Measurements from ENCODE around the gene RELL1. TPM values are rescaled to one million over a fixed set of nuclear protein-coding genes. Genes with fewer than 3 reads are reported as not detected.
"Not testable (repeated sequence)": the region's sequence is repeated elsewhere in the genome, so short reads cannot be mapped to it uniquely, and the experiment has no call there.

The RELL1 gene
- total RNA-seq, 1 experiment from 2014 or later, result 19.1 TPM

- no peaks in the 10 kb centered on the region for H3K36me3 ChIP-seq (replicated peaks; ENCODE audit: control insufficient read depth, insufficient read depth, low read length)
Observed at GRCh38 chr4:37684154-37684553, 2.0 kb downstream of the RELL1 start.

GRCh38 chr4:37682701-37683401 lies 3.3 kb downstream of the RELL1 start:
- Histone ChIP-seq H3K27me3 (ENCODE audit: control insufficient read depth, insufficient read depth, low read length) (peaks cover 2% of the 10 kb centered on the region; the same call in 1 of the 2 replicates), H3K36me3 (replicated peaks; ENCODE audit: control insufficient read depth, insufficient read depth, low read length) (no peaks in the 10 kb centered on the region), H3K4me3 (ENCODE audit: insufficient read depth, low read depth, low read length) (no peak overlapping the region)
- DNase-seq, result no peak

More at GRCh38 chr4:37684154-37684553, 2.0 kb downstream of the RELL1 start:
- Histone ChIP-seq H3K27me3 (ENCODE audit: control insufficient read depth, insufficient read depth, low read length) (peaks cover 2% of the 10 kb centered on the region; the same call in 1 of the 2 replicates), H3K4me3 (ENCODE audit: insufficient read depth, low read depth, low read length) (no peak overlapping the region)
- DNase-seq, result no peak

DNA sequence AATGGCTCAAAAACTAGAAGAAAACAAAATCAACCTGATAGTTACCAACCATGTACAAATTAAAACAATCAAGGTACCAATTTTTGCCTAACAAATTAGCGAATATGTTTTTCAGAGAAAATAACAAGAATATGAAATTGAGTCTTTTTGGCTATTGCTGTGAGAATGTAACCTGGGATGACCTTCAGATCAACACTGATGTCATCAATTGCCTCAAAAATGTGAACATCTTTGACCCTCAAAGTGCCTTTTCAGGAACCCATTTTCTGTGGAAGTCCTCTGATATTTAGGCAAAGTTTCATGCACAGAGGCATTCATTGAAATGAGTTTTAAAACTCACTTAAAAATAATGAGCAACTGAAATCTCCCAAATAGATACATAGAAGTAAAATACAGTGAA lies 6.1 kb downstream of the RELL1 start:
- DNase-seq, result no peak
- H3K36me3 ChIP-seq (replicated peaks; ENCODE audit: control insufficient read depth, insufficient read depth, low read length), result no peaks in the 10 kb centered on the region
- no peak overlapping the region for H3K4me3 ChIP-seq (ENCODE audit: insufficient read depth, low read depth, low read length)
- H3K27me3 ChIP-seq (ENCODE audit: control insufficient read depth, insufficient read depth, low read length), result peaks cover 2% of the 10 kb centered on the region; the same call in 1 of the 2 replicates

- no peak for DNase-seq
- Histone ChIP-seq H3K36me3 (replicated peaks; ENCODE audit: control insufficient read depth, insufficient read depth, low read length) (no peaks in the 10 kb centered on the region), H3K4me3 (ENCODE audit: insufficient read depth, low read depth, low read length) (no peak overlapping the region), H3K27me3 (ENCODE audit: control insufficient read depth, insufficient read depth, low read length) (no peaks in the 10 kb centered on the region)
Observed at GRCh38 chr4:37679301-37679700, 6.9 kb downstream of the RELL1 start.

GRCh38 chr4:37678624-37679023 lies 7.6 kb downstream of the RELL1 start:
- Histone ChIP-seq H3K4me3 (ENCODE audit: insufficient read depth, low read depth, low read length) (no peak overlapping the region), H3K27me3 (ENCODE audit: control insufficient read depth, insufficient read depth, low read length) (no peaks in the 10 kb centered on the region), H3K36me3 (replicated peaks; ENCODE audit: control insufficient read depth, insufficient read depth, low read length) (no peaks in the 10 kb centered on the region)
- DNase-seq, result no peak

DNA sequence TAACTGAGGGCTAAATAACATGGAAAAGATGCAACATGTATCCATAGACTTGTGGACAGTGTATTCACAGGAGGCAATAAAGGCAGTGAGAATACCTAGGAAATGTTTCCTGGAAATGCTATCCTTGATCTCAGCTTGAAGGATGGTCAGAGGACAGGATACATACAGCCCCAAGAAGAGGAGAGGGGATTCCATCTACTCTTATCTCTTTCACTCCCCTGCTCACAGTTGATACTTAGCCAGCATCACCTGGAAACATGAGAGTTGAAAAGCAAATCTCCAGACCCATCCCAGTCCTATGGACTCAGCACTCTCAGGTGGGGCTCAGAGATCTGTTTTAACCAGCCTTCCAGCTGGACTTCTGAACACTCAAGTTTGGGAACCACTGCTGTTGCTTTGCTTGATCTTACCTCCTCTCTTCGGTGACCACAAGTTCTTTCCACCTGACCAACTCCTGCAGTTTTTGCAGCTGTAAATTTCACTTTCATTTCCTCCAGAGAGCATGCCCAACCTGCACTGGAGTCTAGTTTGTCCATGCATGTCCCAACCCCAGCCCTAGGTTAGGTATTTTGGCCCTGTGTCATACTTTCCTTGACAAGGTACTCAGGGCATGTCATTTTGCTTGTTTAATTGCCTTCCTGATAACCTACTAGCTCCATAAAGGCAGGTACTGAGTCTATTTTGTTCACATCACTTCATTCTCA lies 10.4 kb downstream of the RELL1 start:
- no peak overlapping the region for H3K4me3 ChIP-seq (ENCODE audit: insufficient read depth, low read depth, low read length)

GRCh38 chr4:37674439-37674838 lies 11.7 kb downstream of the RELL1 start:
- no peaks in the 10 kb centered on the region for H3K27me3 ChIP-seq (ENCODE audit: control insufficient read depth, insufficient read depth, low read length)
- DNase-seq, result no peak
- H3K36me3 ChIP-seq (replicated peaks; ENCODE audit: control insufficient read depth, insufficient read depth, low read length), result no peaks in the 10 kb centered on the region
- no peak overlapping the region for H3K4me3 ChIP-seq (ENCODE audit: insufficient read depth, low read depth, low read length)

More for the DNA sequence above, 10.4 kb downstream of the RELL1 start:
- H3K36me3 ChIP-seq (replicated peaks; ENCODE audit: control insufficient read depth, insufficient read depth, low read length), result no peaks in the 10 kb centered on the region
- no peaks in the 10 kb centered on the region for H3K27me3 ChIP-seq (ENCODE audit: control insufficient read depth, insufficient read depth, low read length)
- no peak for DNase-seq

DNA sequence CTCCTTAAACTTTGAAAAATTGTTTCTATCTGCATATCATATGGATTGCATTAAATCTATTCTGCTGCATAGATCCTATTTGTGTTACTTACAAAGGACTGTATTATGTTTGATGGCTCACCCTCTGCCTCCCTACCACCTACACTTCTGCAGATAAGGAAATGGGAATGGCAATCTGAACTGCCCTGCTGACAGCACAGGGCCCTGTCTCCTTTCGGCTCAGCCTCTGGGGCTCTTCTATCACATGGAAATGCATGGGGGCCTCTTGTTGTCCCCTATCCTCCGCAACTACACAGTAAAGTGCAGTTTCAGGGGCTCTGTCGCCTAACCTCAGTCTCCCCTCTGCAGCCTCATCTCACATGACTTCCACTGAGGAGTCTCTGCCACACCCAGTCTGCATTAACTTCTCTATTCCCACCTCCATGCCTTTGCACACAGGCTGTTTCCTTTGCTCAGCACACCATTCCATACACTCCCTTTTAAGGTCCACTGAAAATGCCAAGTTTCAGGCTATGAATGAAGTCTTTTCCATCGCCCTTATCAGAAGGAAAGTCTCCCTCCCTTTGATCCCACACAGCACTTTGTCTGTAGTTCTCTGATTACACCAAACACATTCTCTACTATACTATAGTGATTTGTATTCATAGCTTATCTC lies 12.5 kb downstream of the RELL1 start:
- no peaks in the 10 kb centered on the region for H3K27me3 ChIP-seq (ENCODE audit: control insufficient read depth, insufficient read depth, low read length)
- H3K4me3 ChIP-seq (ENCODE audit: insufficient read depth, low read depth, low read length), result no peak overlapping the region
- DNase-seq, result no peak
- no peaks in the 10 kb centered on the region for H3K36me3 ChIP-seq (replicated peaks; ENCODE audit: control insufficient read depth, insufficient read depth, low read length)

GRCh38 chr4:37671072-37671471 lies 15.1 kb downstream of the RELL1 start:
- Histone ChIP-seq H3K27me3 (ENCODE audit: control insufficient read depth, insufficient read depth, low read length) (no peaks in the 10 kb centered on the region), H3K36me3 (replicated peaks; ENCODE audit: control insufficient read depth, insufficient read depth, low read length) (no peaks in the 10 kb centered on the region), H3K4me3 (ENCODE audit: insufficient read depth, low read depth, low read length) (no peak overlapping the region)
- DNase-seq, result no peak

GRCh38 chr4:37670249-37670648 lies 15.9 kb downstream of the RELL1 start:
- H3K36me3 ChIP-seq (replicated peaks; ENCODE audit: control insufficient read depth, insufficient read depth, low read length), result no peaks in the 10 kb centered on the region
- no peak overlapping the region for H3K4me3 ChIP-seq (ENCODE audit: insufficient read depth, low read depth, low read length)
- no peaks in the 10 kb centered on the region for H3K27me3 ChIP-seq (ENCODE audit: control insufficient read depth, insufficient read depth, low read length)
- no peak for DNase-seq

DNA sequence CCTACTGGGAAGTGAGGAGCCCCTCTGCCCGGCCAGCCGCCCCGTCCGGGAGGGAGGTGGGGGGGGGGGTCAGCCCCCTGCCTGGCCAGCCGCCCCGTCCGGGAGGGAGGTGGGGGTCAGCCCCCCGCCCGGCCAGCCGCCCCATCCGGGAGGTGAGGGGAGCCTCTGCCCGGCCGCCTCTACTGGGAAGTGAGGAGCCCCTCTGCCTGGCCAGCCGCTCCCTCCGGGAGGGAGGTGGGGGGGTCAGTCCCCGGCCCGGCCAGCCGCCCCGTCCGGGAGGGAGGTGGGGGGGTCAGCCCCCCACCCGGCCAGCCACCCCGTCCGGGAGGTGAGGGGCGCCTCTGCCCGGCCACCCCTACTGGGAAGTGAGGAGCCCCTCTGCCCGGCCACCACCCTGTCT lies 17.1 kb downstream of the RELL1 start:
- H3K27me3 ChIP-seq (ENCODE audit: control insufficient read depth, insufficient read depth, low read length); H3K4me3 ChIP-seq (ENCODE audit: insufficient read depth, low read depth, low read length); DNase-seq; H3K36me3 ChIP-seq (replicated peaks; ENCODE audit: control insufficient read depth, insufficient read depth, low read length): not testable (repeated sequence)

GRCh38 chr4:37667197-37668100 lies 18.7 kb downstream of the RELL1 start:
- Histone ChIP-seq H3K4me3 (ENCODE audit: insufficient read depth, low read depth, low read length) (no peak overlapping the region), H3K27me3 (ENCODE audit: control insufficient read depth, insufficient read depth, low read length) (no peaks in the 10 kb centered on the region), H3K36me3 (replicated peaks; ENCODE audit: control insufficient read depth, insufficient read depth, low read length) (no peaks in the 10 kb centered on the region)
- DNase-seq, result no peak

GRCh38 chr4:37666625-37667071 lies 19.5 kb downstream of the RELL1 start:
- no peak for DNase-seq
- Histone ChIP-seq H3K27me3 (ENCODE audit: control insufficient read depth, insufficient read depth, low read length) (no peaks in the 10 kb centered on the region), H3K4me3 (ENCODE audit: insufficient read depth, low read depth, low read length) (no peak overlapping the region)

More at GRCh38 chr4:37666625-37667071, 19.5 kb downstream of the RELL1 start:
- no peaks in the 10 kb centered on the region for H3K36me3 ChIP-seq (replicated peaks; ENCODE audit: control insufficient read depth, insufficient read depth, low read length)

Measured in H7 (cell line).